DOHH2 (cell line): ENCODE measurements around the gene GPATCH2.

Experiments
- H3F3A ChIP-seq: fragments of 200-600 bp; sonication (generic), shearing (Covaris generic); 2 replicates; pipeline ENCODE4 v1.6.0; 2016; ENCODE audit warnings: antibody characterized with exemption, mild to moderate bottlenecking; ENCODE audit not compliant: control insufficient read depth, insufficient read depth
- H3K27ac ChIP-seq: fragments of 200-600 bp; sonication (generic); 2 replicates; pipeline ENCODE4 v1.5.1; 2014; ENCODE audit warnings: low read depth, mild to moderate bottlenecking, low read length, moderate library complexity
- H3K27me3 ChIP-seq: fragments of 200-600 bp; sonication (generic); 2 replicates; pipeline ENCODE4 v1.6.1; 2014; ENCODE audit warnings: mild to moderate bottlenecking, low read length, mixed read lengths; ENCODE audit not compliant: control insufficient read depth
- H3K36me3 ChIP-seq: fragments of 200-600 bp; sonication (generic); 2 replicates; pipeline ENCODE4 v1.6.1; 2014; ENCODE audit warnings: mild to moderate bottlenecking, low read length, moderate library complexity, mixed read lengths; ENCODE audit not compliant: control insufficient read depth
- H3K4me1 ChIP-seq: fragments of 200-600 bp; sonication (generic); 2 replicates; pipeline ENCODE4 v1.6.1; 2014; ENCODE audit warnings: mild to moderate bottlenecking, low read length, mixed read lengths; ENCODE audit not compliant: control insufficient read depth
- H3K4me2 ChIP-seq: fragments of 200-600 bp; sonication (generic); 2 replicates; pipeline ENCODE4 v1.6.0; 2014; ENCODE audit warnings: mild to moderate bottlenecking, low read length, moderate library complexity
- H3K4me3 ChIP-seq: fragments of 200-600 bp; sonication (generic); 2 replicates; pipeline ENCODE4 v1.5.1; 2014; ENCODE audit warnings: mild to moderate bottlenecking, low read length, mixed read lengths
- H3K79me2 ChIP-seq: fragments of 200-600 bp; sonication (generic); 2 replicates; pipeline ENCODE4 v1.6.1; 2014; ENCODE audit warnings: mild to moderate bottlenecking, low read length, mixed read lengths; ENCODE audit not compliant: control insufficient read depth
- H3K9me2 ChIP-seq: fragments of 200-600 bp; sonication (generic); replicated peaks from 2 replicates; pipeline ENCODE4 v1.6.1; 2014; ENCODE audit warnings: mild to moderate bottlenecking, low read length, mixed read lengths; ENCODE audit not compliant: control insufficient read depth
- H3K9me3 ChIP-seq: fragments of 200-600 bp; sonication (generic); 2 replicates; pipeline ENCODE4 v1.6.1; 2014; ENCODE audit warnings: antibody characterized with exemption, low read length, mixed read lengths; ENCODE audit not compliant: control insufficient read depth, insufficient read depth
- H4K20me1 ChIP-seq: fragments of 200-600 bp; sonication (generic); 2 replicates; pipeline ENCODE4 v1.6.0; 2014; ENCODE audit warnings: low read depth, mild to moderate bottlenecking, antibody characterized with exemption, low read length, moderate library complexity; ENCODE audit not compliant: control insufficient read depth, insufficient read depth
- CTCF ChIP-seq: fragments of 200-600 bp; sonication (generic); IDR thresholded peaks from one replicate; pipeline ENCODE4 v1.5.1; 2014; ENCODE audit warnings: antibody characterized with exemption, mild to moderate bottlenecking, low read depth, low read length; ENCODE audit not compliant: poor library complexity, severe bottlenecking
- EZH2phosphoT487 ChIP-seq: fragments of 200-600 bp; sonication (generic); IDR thresholded peaks from 2 replicates; pipeline ENCODE4 v1.6.1; 2017; ENCODE audit warnings: borderline replicate concordance, mild to moderate bottlenecking, antibody characterized with exemption, low read length, moderate library complexity, mixed read lengths

Gene GPATCH2

GRCh38 chr1:217431395-217431794, 199.5 kb downstream of the GPATCH2 start:
- H3K4me3 ChIP-seq, result no peak overlapping the region
- H3K27me3 ChIP-seq, result no peaks in the 10 kb centered on the region
- no peaks in the 10 kb centered on the region for H3K9me3 ChIP-seq
- no peaks in the 10 kb centered on the region for H3K79me2 ChIP-seq
- H4K20me1 ChIP-seq, result no peaks in the 10 kb centered on the region
- no peak for TF ChIP-seq EZH2phosphoT487
- H3K9me2 ChIP-seq, result no peaks in the 10 kb centered on the region
- H3K4me2 ChIP-seq, result no peak overlapping the region
- no peaks in the 10 kb centered on the region for H3K36me3 ChIP-seq
- no peaks in the 10 kb centered on the region for H3K4me1 ChIP-seq
- no peaks in the 10 kb centered on the region for H3F3A ChIP-seq
- no peak overlapping the region for H3K27ac ChIP-seq

GRCh38 chr1:217425422-217425821, 205.5 kb downstream of the GPATCH2 start:
- H3K9me2 ChIP-seq, result no peaks in the 10 kb centered on the region
- no peaks in the 10 kb centered on the region for H3K9me3 ChIP-seq
- no peaks in the 10 kb centered on the region for H3K4me1 ChIP-seq
- H3K27ac ChIP-seq, result no peak overlapping the region
- no peak overlapping the region for H3K4me3 ChIP-seq
- H3K4me2 ChIP-seq, result no peak overlapping the region
- no peaks in the 10 kb centered on the region for H3K27me3 ChIP-seq
- no peaks in the 10 kb centered on the region for H4K20me1 ChIP-seq
- H3F3A ChIP-seq, result no peaks in the 10 kb centered on the region
- H3K79me2 ChIP-seq, result no peaks in the 10 kb centered on the region
- TF ChIP-seq CTCF (no peak), EZH2phosphoT487 (no peak)
- H3K36me3 ChIP-seq, result no peaks in the 10 kb centered on the region

- H3K9me3 ChIP-seq, result no peaks in the 10 kb centered on the region
- no peak overlapping the region for H3K4me2 ChIP-seq
- H3K27ac ChIP-seq, result no peak overlapping the region
- no peaks in the 10 kb centered on the region for H3F3A ChIP-seq
- no peaks in the 10 kb centered on the region for H3K79me2 ChIP-seq
- no peak overlapping the region for H3K4me3 ChIP-seq
- no peaks in the 10 kb centered on the region for H3K9me2 ChIP-seq
- no peak for TF ChIP-seq CTCF
- TF ChIP-seq EZH2phosphoT487, result no peak
- H3K36me3 ChIP-seq, result no peaks in the 10 kb centered on the region
- no peaks in the 10 kb centered on the region for H4K20me1 ChIP-seq
- no peaks in the 10 kb centered on the region for H3K4me1 ChIP-seq
- H3K27me3 ChIP-seq, result no peaks in the 10 kb centered on the region
Observed at GRCh38 chr1:217419194-217419551, 211.7 kb downstream of the GPATCH2 start.

GRCh38 chr1:217418269-217419193, 212.4 kb downstream of the GPATCH2 start:
- no peak for TF ChIP-seq EZH2phosphoT487
- no peak for TF ChIP-seq CTCF
- H3K27me3 ChIP-seq, result no peaks in the 10 kb centered on the region
- no peak overlapping the region for H3K4me2 ChIP-seq
- H3K9me3 ChIP-seq, result no peaks in the 10 kb centered on the region
- H4K20me1 ChIP-seq, result no peaks in the 10 kb centered on the region
- no peaks in the 10 kb centered on the region for H3K4me1 ChIP-seq
- no peak overlapping the region for H3K27ac ChIP-seq
- H3K4me3 ChIP-seq, result no peak overlapping the region
- H3F3A ChIP-seq, result no peaks in the 10 kb centered on the region
- no peaks in the 10 kb centered on the region for H3K79me2 ChIP-seq
- H3K36me3 ChIP-seq, result no peaks in the 10 kb centered on the region
- no peaks in the 10 kb centered on the region for H3K9me2 ChIP-seq
